OCI-LY7 (cell line): Measurements from ENCODE around the gene RC3H1.

ENCODE experiments used
- EZH2phosphoT487 ChIP-seq: fragments of 200-600 bp; sonication (generic); IDR thresholded peaks from 2 replicates; pipeline ENCODE4 v1.6.1; 2018; ENCODE audit warnings: low read depth, borderline replicate concordance, mild to moderate bottlenecking, mixed run types, antibody characterized with exemption, low read length, moderate library complexity, mixed read lengths
- TF ChIP-seq, protein P1 (sequence below): fragments of 200-600 bp; sonication (generic); conservative IDR thresholded peaks from 2 replicates; pipeline ENCODE4 v1.5.1; 2014; ENCODE audit warnings: mild to moderate bottlenecking, antibody characterized with exemption, low read length, moderate library complexity, mixed read lengths

DNA sequence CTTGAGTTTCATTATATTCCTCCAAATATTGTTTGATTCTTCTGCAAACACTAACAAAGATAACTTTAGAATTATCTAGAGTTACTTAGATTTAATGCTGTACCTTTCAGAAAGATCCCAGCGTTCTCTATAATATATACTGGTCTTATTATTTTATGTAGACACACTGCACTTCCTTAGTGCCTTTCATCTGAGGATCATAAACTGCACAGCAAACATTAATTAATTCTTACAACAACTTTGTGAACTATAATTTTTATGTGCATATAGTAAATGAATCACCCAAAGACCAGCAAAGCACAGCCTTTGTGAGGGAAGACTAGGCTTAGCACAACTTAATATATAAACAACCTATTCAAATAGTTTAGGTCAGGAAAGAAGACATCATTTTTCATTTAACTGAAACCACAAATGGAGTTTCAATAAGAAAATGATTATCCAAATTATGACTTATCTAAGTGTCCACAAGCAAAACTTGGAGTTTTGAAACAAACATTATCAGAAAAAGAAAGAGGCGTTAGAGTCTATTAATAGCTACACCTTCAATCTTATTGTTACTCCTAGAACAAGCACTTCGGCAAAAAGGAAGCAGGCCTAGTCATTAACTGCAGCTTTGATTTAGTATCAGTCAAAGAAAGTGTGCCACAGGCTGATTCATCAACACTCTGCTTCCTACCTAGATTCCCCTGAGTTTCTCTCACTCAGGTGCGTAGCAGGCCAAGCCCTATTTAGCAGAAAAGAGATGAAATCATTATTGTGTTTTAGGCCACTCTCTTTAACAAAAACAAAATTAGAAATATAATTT, 22.5 kb upstream of the RC3H1 start:
- TF ChIP-seq, protein P1, sequence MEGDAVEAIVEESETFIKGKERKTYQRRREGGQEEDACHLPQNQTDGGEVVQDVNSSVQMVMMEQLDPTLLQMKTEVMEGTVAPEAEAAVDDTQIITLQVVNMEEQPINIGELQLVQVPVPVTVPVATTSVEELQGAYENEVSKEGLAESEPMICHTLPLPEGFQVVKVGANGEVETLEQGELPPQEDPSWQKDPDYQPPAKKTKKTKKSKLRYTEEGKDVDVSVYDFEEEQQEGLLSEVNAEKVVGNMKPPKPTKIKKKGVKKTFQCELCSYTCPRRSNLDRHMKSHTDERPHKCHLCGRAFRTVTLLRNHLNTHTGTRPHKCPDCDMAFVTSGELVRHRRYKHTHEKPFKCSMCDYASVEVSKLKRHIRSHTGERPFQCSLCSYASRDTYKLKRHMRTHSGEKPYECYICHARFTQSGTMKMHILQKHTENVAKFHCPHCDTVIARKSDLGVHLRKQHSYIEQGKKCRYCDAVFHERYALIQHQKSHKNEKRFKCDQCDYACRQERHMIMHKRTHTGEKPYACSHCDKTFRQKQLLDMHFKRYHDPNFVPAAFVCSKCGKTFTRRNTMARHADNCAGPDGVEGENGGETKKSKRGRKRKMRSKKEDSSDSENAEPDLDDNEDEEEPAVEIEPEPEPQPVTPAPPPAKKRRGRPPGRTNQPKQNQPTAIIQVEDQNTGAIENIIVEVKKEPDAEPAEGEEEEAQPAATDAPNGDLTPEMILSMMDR = no peak
- TF ChIP-seq EZH2phosphoT487 = no peak
